ENCODE measurements around the gene RIC8A. TPM values are rescaled to one million over a fixed set of nuclear protein-coding genes. Genes with fewer than 3 reads are reported as not detected.

RIC8A gene
- total RNA-seq, 1 donor from 2014 or later: 139 TPM

- peak; percentile 78 for DNase-seq (ENCODE audit: low read depth)
Observed at GRCh38 chr11:203945-204586, 3.4 kb upstream of the RIC8A start.

- DNase-seq (ENCODE audit: low read depth): no peak
Observed at GRCh38 chr11:204587-205109, 2.9 kb upstream of the RIC8A start.

DNA sequence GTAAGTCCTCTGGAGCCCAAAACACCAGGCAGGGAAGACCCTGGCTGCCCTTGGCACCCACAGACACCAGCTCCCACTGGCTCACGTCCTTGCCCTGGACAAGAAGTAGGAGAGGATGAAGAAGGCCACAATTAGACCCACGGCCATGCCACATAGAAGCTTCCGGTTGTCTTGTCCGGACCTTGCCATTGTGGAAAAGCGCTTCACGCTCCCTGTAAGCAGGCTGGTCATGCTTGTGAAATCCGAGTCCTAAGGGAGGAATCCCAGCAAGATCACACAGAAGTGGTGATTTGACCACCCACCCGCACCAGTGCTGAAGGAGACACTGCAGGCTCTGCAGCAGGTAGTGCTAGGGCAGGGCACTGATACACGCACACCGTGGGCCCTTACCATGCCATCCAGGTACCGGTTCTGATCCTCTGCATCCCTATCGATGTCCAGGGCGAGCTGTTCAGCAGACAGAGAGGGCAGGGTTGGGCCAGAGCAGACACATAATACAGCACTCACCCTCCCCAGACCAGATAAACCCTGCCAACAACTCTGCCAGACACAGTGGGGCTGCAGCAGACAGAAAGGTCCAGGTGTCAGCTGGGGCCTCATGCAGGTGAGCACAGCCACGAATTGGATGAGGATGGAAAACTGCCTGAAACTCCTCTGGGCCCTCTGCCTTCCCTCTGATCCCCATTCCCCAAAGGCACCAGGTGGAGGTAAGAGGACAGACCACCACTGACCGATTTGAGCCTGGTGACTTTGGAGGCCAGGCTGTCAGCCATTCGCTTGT, 2.1 kb upstream of the RIC8A start:
- no peak for DNase-seq (ENCODE audit: low read depth)

DNA sequence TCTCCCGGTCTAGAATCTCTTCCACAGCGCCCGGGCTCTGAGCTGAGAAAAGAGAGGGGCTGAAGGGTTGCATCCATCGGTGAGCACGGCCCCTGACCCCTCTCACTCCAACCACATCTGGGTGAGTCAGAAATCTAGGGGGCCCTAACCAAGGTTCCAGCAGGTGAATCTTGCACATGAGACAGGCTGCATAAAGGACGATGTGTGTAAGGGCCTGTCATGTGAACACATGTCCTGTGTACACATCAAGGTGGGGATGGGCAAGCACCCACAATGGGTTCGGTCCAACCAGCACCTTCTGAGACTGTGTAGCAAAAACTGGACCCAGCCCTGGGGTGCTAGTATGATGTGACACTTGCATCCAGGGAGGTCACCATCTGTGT, 1.5 kb upstream of the RIC8A start:
- DNase-seq (ENCODE audit: low read depth): no peak

DNA sequence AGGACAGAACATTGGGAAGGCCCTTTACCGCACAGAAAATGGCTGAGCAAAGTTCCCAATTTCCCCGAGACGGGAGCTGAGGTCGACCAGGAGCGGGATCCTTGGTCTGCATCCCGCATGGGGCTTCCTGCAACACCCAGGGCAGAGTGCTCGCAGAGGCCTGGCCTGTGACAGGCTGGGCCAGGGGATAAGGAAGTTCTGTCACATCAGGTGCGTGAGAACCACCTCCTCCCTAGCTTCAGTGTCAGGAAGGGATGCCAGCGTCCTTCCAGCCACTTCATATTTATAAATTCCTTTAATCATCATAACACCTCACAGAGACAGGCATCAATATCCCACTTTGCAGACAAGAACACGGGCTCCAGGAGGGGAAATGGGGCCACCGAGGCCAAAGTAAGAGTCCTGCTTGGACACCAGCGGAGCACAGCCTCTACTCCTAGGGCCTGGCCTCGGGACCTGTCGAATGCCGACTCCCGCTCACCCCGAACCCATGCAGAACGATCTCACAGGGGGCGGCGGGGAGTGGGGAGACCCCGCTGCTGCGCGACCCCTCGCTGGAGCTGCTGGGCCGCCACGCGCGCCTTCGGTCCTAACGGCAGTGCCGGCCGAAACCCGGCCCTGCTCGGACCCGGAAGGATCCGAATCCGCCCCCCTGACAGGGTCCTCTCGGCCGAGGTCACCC, 841 bp upstream of the RIC8A start:
- no peak for DNase-seq (ENCODE audit: low read depth)

GRCh38 chr11:207863-208180, 314 bp downstream of the RIC8A start:
- DNase-seq (ENCODE audit: low read depth): no peak

GRCh38 chr11:208181-208916, 841 bp downstream of the RIC8A start:
- peak; percentile 84 for DNase-seq (ENCODE audit: low read depth)

DNA sequence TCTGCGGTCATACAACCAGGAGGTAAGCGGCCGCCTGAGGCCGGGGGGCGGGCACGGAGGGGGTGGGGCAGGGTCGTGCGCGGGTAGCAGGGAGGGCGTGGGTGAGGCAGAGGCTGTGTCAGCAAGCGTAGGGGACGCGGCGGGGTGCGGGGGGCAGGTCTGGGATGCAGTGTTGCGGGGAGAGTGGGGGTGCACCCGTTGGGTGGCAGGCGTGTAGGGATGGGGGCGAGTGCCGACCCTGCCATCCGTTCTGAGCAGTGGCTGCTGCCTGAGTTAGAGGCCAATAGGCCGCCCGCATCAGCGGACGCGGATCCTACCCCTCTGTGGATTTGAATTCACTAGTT, 1.4 kb downstream of the RIC8A start:
- no peak for DNase-seq (ENCODE audit: low read depth)

GRCh38 chr11:209275-210121, 2.0 kb downstream of the RIC8A start:
- no peak for DNase-seq (ENCODE audit: low read depth)

DNA sequence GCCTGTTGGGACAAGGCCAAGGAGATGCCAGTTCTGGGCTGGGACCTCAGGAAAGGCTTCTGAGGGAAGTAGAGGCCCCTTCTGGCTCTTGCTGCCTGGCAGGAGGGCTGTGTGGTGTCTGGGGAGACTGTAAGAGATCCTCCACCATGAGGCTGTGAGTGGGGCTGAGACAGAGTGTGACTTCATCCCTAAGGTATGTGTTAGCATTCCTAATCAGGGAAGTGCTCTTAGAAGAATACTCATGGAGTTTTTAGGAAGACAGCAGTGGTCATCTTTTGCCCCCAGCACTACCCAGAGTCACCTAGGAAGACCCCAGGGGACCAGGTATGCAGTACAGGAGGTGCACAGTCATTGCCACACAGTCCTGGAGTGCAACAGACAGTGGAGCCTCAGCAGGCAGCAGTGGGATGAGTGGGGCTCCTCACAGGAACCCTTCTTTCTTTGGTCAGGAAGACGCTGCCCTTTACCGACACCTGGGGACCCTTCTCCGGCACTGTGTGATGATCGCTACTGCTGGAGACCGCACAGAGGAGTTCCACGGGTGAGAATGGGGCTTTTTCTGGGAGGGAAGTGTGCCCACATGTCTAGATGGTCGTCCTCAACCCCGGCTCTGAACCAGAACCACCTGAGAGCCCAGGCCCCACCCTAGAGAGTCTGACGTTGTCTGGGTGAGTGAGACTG, 2.8 kb downstream of the RIC8A start:
- DNase-seq (ENCODE audit: low read depth): peak; percentile 71

- no peak for DNase-seq (ENCODE audit: low read depth)
Observed at GRCh38 chr11:210803-211180, 3.3 kb downstream of the RIC8A start.

DNA sequence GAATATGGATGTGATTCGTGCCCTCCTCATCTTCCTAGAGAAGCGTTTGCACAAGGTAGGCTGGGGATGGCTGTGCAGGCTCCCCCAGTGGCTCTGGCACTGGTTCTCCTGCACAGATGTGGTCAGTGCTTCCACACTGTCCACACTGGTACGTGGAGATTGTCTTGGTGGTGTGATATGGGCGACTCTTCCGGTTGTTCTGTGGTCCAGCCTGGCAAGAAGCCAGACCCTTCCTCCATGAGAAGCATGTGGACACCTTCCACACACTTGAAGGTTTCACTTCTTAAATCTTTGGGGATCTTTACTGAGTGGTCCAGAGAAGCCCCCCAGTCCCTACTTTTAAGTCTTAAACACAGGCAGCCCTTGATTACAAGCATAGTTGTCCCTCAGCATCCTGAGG, 3.8 kb downstream of the RIC8A start:
- no peak for DNase-seq (ENCODE audit: low read depth)

- DNase-seq (ENCODE audit: low read depth): no peak
Observed at GRCh38 chr11:211741-212140, 4.2 kb downstream of the RIC8A start.

DNA sequence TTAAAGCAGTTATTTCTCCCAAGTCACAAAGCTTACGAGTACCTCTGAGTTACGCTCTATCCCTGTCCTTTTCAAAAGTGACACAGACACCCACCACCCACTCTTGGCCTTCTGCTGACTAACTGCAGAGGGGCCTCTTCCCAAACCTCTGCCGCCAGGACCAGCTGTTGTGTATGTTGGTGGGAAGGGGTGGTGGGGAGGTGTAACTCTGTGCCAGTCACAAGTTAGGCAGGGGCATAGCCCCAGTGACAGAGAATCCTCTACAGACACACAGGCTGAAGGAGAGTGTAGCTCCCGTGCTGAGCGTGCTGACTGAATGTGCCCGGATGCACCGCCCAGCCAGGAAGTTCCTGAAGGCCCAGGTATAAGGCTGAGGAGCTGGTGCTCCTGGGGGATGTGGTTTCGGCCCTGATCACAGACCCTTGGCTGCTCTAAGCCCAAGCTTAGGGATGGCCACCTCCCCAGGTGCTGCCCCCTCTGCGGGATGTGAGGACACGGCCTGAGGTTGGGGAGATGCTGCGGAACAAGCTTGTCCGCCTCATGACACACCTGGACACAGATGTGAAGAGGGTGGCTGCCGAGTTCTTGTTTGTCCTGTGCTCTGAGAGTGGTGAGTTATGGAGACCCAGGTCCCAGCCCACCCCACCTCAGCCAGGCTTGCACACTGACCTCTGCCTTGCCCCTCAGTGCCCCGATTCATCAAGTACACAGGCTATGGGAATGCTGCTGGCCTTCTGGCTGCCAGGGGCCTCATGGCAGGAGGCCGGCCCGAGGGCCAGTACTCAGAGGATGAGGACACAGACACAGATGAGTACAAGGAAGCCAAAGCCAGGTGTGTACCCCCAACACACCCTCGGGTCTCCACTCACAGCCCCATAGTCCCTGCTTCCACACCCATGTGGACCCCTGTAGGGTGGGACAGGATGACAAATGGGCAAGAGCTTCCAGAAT, 4.9 kb downstream of the RIC8A start:
- no peak for DNase-seq (ENCODE audit: low read depth)

GRCh38 chr11:213111-213510, 5.6 kb downstream of the RIC8A start:
- no peak for DNase-seq (ENCODE audit: low read depth)

GRCh38 chr11:214083-214482, 6.6 kb downstream of the RIC8A start:
- no peak for DNase-seq (ENCODE audit: low read depth)

- no peak for DNase-seq (ENCODE audit: low read depth)
Observed at GRCh38 chr11:215581-216037, 8.1 kb downstream of the RIC8A start.

DNA sequence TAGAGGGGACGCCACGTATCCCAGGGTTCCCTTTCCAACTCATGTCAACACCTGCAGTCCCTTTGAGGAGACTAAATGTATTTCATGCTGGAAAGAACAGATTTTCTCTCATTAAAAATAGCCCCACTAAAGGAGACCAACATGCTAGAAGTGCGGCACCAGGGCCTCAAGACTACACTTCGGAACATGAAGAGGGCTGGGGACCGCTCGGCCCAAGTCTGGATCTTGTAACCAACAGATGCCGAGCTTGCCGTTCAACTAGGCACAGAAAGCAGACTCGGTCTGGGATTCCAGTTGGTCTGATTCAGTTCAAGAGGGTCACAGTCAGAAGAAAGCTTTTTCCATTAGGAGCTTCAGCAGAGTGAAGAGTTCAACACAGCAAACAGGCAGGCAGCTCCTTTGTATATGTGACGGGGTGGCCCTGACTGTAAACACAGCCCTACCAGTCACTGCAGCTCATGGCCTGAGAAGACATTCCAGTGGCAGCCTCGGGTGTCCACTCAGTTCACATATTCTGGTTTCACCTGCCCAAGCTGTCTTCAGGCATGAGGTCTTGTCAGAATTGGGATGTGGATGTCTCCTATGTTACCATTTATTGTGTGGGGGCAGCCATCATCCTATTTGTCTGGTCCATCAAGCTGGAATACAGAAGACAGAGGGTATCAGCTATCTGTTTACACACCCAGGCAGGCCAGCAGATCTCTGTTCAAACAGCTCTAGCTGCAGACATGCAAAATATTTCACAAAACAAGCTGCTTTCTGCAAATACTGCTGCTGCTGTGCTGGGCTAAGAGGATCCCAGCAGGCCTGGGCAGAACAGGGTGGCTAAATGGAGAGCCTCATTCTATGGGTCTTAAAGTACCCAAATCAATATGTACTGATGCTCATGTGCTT, 8.8 kb downstream of the RIC8A start:
- DNase-seq (ENCODE audit: low read depth): no peak

Measured in myocyte (in vitro differentiated cells).